Measurements from ENCODE around the gene ANKRD49. TPM values are rescaled to one million over a fixed set of nuclear protein-coding genes. Genes with fewer than 3 reads are reported as not detected.
A peak's percentile ranks its signal among the peaks of the same experiment; 100 is the strongest.

Gene ANKRD49
- total RNA-seq, 1 donor, result 13.0 TPM

GRCh38 chr11:94516725-94517124 is 22.9 kb downstream of the ANKRD49 start:
- Histone ChIP-seq H3K4me3 (ENCODE audit: insufficient read depth, low read length) (no peak overlapping the region), H3K36me3 (ENCODE audit: insufficient read depth, low read length) (no peaks in the 10 kb centered on the region), H3K4me2 (ENCODE audit: insufficient read depth, low read length) (no peak overlapping the region), H3K9me3 (ENCODE audit: low read depth, low read length) (no peaks in the 10 kb centered on the region), H2AFZ (ENCODE audit: low read length) (no peak overlapping the region), H3K79me2 (ENCODE audit: insufficient read depth, low read length) (no peaks in the 10 kb centered on the region), H3K4me1 (ENCODE audit: insufficient read depth, low read length) (peaks cover 4% of the 10 kb centered on the region), H4K20me1 (ENCODE audit: insufficient read depth, low read length) (no peaks in the 10 kb centered on the region), H3K27me3 (ENCODE audit: insufficient read depth, low read length) (peaks cover 7% of the 10 kb centered on the region), H3K27ac (ENCODE audit: low read depth, low read length) (no peak overlapping the region)
- TF ChIP-seq CTCF (IDR thresholded peaks at IDR 0.05; ENCODE audit: extremely low read depth, low read depth, low read length), result no peak
- DNase-seq (ENCODE audit: insufficient read length, low spot score, missing footprints), result no peak

- no peaks in the 10 kb centered on the region for H3K9me3 ChIP-seq (ENCODE audit: low read depth, low read length)
- no peaks in the 10 kb centered on the region for H3K79me2 ChIP-seq (ENCODE audit: insufficient read depth, low read length)
Measured at GRCh38 chr11:94518300-94518699, 24.5 kb downstream of the ANKRD49 start.

GRCh38 chr11:94519478-94520084 is 25.8 kb downstream of the ANKRD49 start:
- no peak overlapping the region for H3K4me3 ChIP-seq (ENCODE audit: insufficient read depth, low read length)
- H3K4me2 ChIP-seq (ENCODE audit: insufficient read depth, low read length), result peak overlapping the region; percentile 35
- no peak overlapping the region for H3K27ac ChIP-seq (ENCODE audit: low read depth, low read length)
- H3K36me3 ChIP-seq (ENCODE audit: insufficient read depth, low read length), result no peaks in the 10 kb centered on the region
- no peaks in the 10 kb centered on the region for H3K4me1 ChIP-seq (ENCODE audit: insufficient read depth, low read length)
- H4K20me1 ChIP-seq (ENCODE audit: insufficient read depth, low read length), result no peaks in the 10 kb centered on the region
- peaks cover 6% of the 10 kb centered on the region for H3K27me3 ChIP-seq (ENCODE audit: insufficient read depth, low read length)
- peak; percentile 78 for TF ChIP-seq CTCF (IDR thresholded peaks at IDR 0.05; ENCODE audit: extremely low read depth, low read depth, low read length)
- peak overlapping the region; percentile 77 for H2AFZ ChIP-seq (ENCODE audit: low read length)
- no peaks in the 10 kb centered on the region for H3K79me2 ChIP-seq (ENCODE audit: insufficient read depth, low read length)
- DNase-seq (ENCODE audit: insufficient read length, low spot score, missing footprints), result peak; percentile 58
- H3K9me3 ChIP-seq (ENCODE audit: low read depth, low read length), result no peaks in the 10 kb centered on the region

More at GRCh38 chr11:94518300-94518699, 24.5 kb downstream of the ANKRD49 start:
- DNase-seq (ENCODE audit: insufficient read length, low spot score, missing footprints), result no peak
- Histone ChIP-seq H3K4me2 (ENCODE audit: insufficient read depth, low read length) (no peak overlapping the region), H3K36me3 (ENCODE audit: insufficient read depth, low read length) (no peaks in the 10 kb centered on the region), H2AFZ (ENCODE audit: low read length) (no peak overlapping the region), H3K27ac (ENCODE audit: low read depth, low read length) (no peak overlapping the region), H3K4me1 (ENCODE audit: insufficient read depth, low read length) (no peaks in the 10 kb centered on the region), H3K27me3 (ENCODE audit: insufficient read depth, low read length) (peaks cover 6% of the 10 kb centered on the region), H4K20me1 (ENCODE audit: insufficient read depth, low read length) (no peaks in the 10 kb centered on the region), H3K4me3 (ENCODE audit: insufficient read depth, low read length) (no peak overlapping the region)
- TF ChIP-seq CTCF (IDR thresholded peaks at IDR 0.05; ENCODE audit: extremely low read depth, low read depth, low read length), result no peak

GRCh38 chr11:94521684-94522083 is 27.9 kb downstream of the ANKRD49 start:
- Histone ChIP-seq H3K9me3 (ENCODE audit: low read depth, low read length) (no peaks in the 10 kb centered on the region), H4K20me1 (ENCODE audit: insufficient read depth, low read length) (no peaks in the 10 kb centered on the region), H3K4me3 (ENCODE audit: insufficient read depth, low read length) (no peak overlapping the region), H2AFZ (ENCODE audit: low read length) (no peak overlapping the region), H3K4me2 (ENCODE audit: insufficient read depth, low read length) (no peak overlapping the region), H3K27ac (ENCODE audit: low read depth, low read length) (no peak overlapping the region), H3K27me3 (ENCODE audit: insufficient read depth, low read length) (no peaks in the 10 kb centered on the region), H3K4me1 (ENCODE audit: insufficient read depth, low read length) (peaks cover 11% of the 10 kb centered on the region), H3K79me2 (ENCODE audit: insufficient read depth, low read length) (no peaks in the 10 kb centered on the region), H3K36me3 (ENCODE audit: insufficient read depth, low read length) (no peaks in the 10 kb centered on the region)
- no peak for DNase-seq (ENCODE audit: insufficient read length, low spot score, missing footprints)
- peak; percentile 61 for TF ChIP-seq CTCF (IDR thresholded peaks at IDR 0.05; ENCODE audit: extremely low read depth, low read depth, low read length)
